Muscle layer of colon (tissue), 2 donors: Measurements from ENCODE around the gene NSRP1.
"Not testable (repeated sequence)": the region's sequence is repeated elsewhere in the genome, so short reads cannot be mapped to it uniquely, and the experiment has no call there.

Experiments
- H3K27ac ChIP-seq: one replicate; pipeline ENCODE4 v1.7.0; 2013; ENCODE audit warnings: low read depth, mild to moderate bottlenecking, low read length, moderate library complexity
- H3K27me3 ChIP-seq, 2 donors: one replicate each; pipeline ENCODE4 v1.7.0; 2013; ENCODE audit warnings: low read length in 2 of 2, mild to moderate bottlenecking in 2 of 2; ENCODE audit not compliant: insufficient read depth in 2 of 2, control insufficient read depth in 1 of 2
- H3K36me3 ChIP-seq: one replicate; pipeline ENCODE4 v1.7.0; 2013; ENCODE audit warnings: mild to moderate bottlenecking, low read length; ENCODE audit not compliant: insufficient read depth
- H3K4me1 ChIP-seq: one replicate; pipeline ENCODE4 v1.7.0; 2013; ENCODE audit warnings: mild to moderate bottlenecking, low read length; ENCODE audit not compliant: insufficient read depth
- H3K4me3 ChIP-seq, 2 donors: one replicate each; pipeline ENCODE4 v1.7.0; 2013; ENCODE audit warnings: low read length in 2 of 2, low read depth in 1 of 2, mild to moderate bottlenecking in 1 of 2, moderate library complexity in 1 of 2
- H3K9ac ChIP-seq: one replicate; pipeline ENCODE4 v1.7.0; 2013; ENCODE audit warnings: low read length
- H3K9me3 ChIP-seq: one replicate; pipeline ENCODE4 v1.7.0; 2013; ENCODE audit warnings: mild to moderate bottlenecking, low read length
- donor health status: abdominal sarcoma.
- donor health status: Adenocarcinoma of cecum.

The NSRP1 gene

DNA sequence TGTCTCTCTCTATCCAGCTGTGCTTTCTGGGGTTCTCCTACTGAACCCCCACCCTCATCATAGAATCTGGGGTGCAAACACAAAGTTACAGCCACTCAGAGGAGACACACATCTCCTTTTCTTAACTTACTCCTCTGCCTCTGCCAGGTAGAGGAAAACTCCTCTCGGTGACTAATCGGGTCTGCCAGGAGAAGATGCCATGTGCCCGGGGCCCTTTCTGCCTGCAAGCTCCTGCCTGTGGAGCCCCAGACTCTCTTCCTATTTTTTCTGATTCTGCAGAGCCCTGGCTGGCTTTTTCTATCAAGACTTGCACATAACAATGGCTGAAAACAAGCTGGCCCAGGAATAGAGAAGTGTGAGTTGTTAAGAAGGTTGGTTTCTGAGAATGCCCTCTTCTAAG is 108.5 kb downstream of the NSRP1 start:
- Histone ChIP-seq H3K27me3 (no peaks in the 10 kb centered on the region), H3K4me1 (no peaks in the 10 kb centered on the region), H3K9ac (no peak overlapping the region), H3K27ac (no peak overlapping the region), H3K9me3 (no peaks in the 10 kb centered on the region), H3K4me3 (no peak overlapping the region), H3K36me3 (no peaks in the 10 kb centered on the region)

GRCh38 chr17:30225919-30226553 is 109.4 kb downstream of the NSRP1 start:
- Histone ChIP-seq H3K9me3 (no peaks in the 10 kb centered on the region), H3K4me1 (no peaks in the 10 kb centered on the region), H3K27ac (no peak overlapping the region), H3K9ac (no peak overlapping the region), H3K27me3 (no peaks in the 10 kb centered on the region), H3K36me3 (no peaks in the 10 kb centered on the region), H3K4me3 (no peak overlapping the region)

- Histone ChIP-seq H3K27ac (no peak overlapping the region), H3K9me3 (no peaks in the 10 kb centered on the region), H3K27me3 (no peaks in the 10 kb centered on the region), H3K36me3 (no peaks in the 10 kb centered on the region), H3K4me1 (no peaks in the 10 kb centered on the region), H3K4me3 (no peak overlapping the region), H3K9ac (no peak overlapping the region)
Observed at GRCh38 chr17:30226878-30227277, 110.3 kb downstream of the NSRP1 start.

DNA sequence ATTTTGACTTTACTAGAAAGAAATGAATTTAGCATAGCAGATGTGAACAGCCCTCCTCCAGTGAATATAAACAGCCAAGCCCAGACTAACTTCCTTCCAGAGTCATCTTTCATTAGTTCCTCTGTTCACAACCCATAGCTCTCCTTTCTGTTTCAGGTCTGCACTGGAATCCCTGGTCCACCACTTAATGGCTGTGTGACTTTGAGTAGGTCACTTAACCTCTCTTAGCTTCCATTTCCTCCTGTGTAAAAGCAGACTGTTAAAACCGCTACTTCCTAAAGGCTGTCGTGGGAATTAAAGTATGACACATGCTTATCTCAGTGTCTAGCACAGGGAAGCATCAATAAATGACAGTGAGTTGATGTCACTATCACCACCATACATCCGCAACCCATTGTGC is 111.4 kb downstream of the NSRP1 start:
- no peaks in the 10 kb centered on the region for H3K9me3 ChIP-seq
- no peak overlapping the region for H3K27ac ChIP-seq
- H3K4me3 ChIP-seq: no peak overlapping the region
- no peaks in the 10 kb centered on the region for H3K4me1 ChIP-seq
- no peak overlapping the region for H3K9ac ChIP-seq
- H3K27me3 ChIP-seq: no peaks in the 10 kb centered on the region
- H3K36me3 ChIP-seq: no peaks in the 10 kb centered on the region

- peaks cover 0 to under 1% of the 10 kb centered on the region in 2 donors for H3K27me3 ChIP-seq
- H3K36me3 ChIP-seq: no peaks in the 10 kb centered on the region
- H3K9ac ChIP-seq: no peak overlapping the region
- no peaks in the 10 kb centered on the region for H3K4me1 ChIP-seq
- no peaks in the 10 kb centered on the region for H3K9me3 ChIP-seq
- no peak overlapping the region for H3K4me3 ChIP-seq
- no peak overlapping the region for H3K27ac ChIP-seq
Observed at GRCh38 chr17:30229012-30229411, 112.4 kb downstream of the NSRP1 start.

DNA sequence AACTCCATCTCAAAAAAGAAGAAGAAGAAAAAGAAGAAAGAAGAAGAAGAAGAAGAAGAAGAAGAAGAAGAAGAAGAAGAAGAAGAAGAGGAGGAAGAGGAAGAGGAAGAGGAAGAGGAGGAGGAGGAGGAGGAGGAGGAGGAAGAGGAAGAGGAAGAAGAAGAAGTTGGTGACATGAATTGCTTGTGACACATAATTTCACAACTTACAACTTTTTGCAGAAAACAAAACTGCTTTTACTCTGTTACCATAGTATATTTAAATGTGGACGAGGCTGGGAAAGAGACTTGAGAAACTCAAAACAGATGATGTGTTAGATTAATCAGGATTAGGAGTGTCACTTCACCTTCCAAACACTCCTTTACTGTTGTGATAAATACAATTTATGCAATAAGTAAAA is 113.4 kb downstream of the NSRP1 start:
- not testable (repeated sequence) for H3K27ac ChIP-seq, H3K9ac ChIP-seq, H3K9me3 ChIP-seq, H3K27me3 ChIP-seq, H3K4me3 ChIP-seq, H3K36me3 ChIP-seq, H3K4me1 ChIP-seq

DNA sequence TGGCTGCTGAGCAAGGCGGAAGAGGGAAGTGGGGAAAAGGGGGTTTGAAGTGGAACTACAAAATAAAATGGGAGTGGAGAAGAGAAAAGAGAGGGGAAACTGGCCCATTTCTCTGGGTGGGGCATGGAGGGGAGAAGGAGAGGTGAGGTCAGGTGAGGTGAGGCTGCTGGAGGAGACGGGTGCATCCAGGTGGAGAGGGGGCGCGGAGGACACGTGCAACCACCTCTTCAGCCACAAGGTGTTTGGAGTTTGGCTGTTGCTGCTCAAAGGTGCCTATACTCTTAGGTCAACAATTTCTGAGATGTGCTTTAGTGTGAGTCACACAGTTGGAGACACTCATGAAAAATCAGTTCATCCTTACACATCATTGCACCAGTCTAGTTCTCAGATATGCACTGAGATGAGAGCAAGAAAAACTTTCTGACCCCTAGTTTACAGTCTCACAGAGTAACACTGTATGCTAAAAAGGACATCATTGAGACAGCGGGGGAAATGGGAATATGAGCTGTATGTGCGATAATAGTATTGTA is 114.0 kb downstream of the NSRP1 start:
- no peak overlapping the region for H3K9ac ChIP-seq
- H3K4me3 ChIP-seq: no peak overlapping the region
- H3K4me1 ChIP-seq: peaks cover 9% of the 10 kb centered on the region
- H3K27ac ChIP-seq: no peak overlapping the region
- no peaks in the 10 kb centered on the region for H3K36me3 ChIP-seq
- peaks cover 0 to 10% of the 10 kb centered on the region in 2 donors for H3K27me3 ChIP-seq
- no peaks in the 10 kb centered on the region for H3K9me3 ChIP-seq

DNA sequence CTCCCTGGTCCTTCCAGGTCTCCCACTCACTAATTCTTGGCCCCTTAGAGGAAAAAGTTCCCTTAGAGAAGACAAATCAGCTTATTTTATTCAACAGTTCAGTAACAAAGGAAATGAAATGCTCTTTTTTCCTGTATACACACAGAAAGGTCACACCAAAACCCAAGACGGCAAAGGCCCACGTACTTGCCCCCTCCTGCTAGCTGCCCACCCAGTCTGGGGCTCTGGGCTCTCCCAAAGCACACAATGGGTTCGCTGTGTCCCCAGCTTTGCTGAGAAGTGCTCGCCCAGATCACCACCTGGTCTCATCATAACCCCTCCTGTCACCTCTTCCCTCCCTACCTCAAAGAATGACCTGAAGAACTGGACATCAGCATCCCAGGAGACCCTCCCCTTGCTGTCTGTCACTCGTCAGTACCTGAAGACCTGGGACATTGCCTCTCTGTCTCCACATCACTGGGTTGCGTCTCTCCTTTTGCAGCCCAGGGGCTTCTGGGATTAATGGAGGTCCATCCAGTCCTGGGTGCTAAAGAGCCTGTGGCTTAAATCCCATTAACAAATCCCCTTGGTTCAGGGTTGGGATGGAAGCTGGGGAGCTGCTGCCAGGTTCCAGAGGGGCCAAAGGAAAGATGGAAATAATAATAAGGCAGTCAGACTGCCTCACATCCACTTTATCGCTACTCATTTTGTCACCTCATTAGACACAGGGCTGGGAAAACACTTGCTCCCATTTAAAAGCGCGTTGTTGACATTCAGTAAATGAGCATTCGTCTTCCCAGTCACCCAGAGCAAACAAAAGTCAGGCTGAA is 115.6 kb downstream of the NSRP1 start:
- Histone ChIP-seq H3K4me1 (peaks cover 18% of the 10 kb centered on the region), H3K4me3 (no peak overlapping the region), H3K36me3 (no peaks in the 10 kb centered on the region), H3K27ac (no peak overlapping the region), H3K9ac (no peak overlapping the region), H3K9me3 (no peaks in the 10 kb centered on the region), H3K27me3 (peaks cover 8 to 25% of the 10 kb centered on the region in 2 donors)

DNA sequence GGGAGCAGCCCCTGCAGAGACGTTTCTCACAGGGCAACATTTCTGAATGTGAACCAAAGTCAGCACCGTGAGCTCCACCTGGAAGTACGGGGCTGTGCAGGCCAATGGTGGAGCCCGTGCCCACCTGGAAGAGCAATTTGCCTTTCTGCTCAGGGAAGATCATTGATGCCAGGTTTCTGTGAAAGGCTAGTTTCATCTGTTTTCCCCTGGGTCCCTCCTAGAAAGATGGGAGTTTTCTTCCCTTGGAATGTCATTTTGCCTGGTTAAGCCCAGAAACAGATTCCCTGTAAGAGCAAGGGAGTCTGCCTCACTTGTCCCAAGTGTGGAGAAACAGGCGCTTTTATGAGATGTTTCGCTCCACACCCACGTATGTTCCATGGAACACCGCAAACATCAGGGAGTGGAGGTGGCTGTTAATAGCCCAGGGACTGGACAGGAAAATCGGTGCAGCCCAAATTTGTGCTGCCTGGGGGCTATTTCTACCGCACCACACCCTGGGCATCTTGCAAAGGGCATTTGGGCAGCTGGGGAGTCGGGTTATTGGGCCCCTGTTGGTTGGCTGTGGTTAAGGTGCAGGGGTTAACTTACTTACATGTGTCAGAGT is 116.3 kb downstream of the NSRP1 start:
- Histone ChIP-seq H3K27ac (no peak overlapping the region), H3K4me3 (no peak overlapping the region), H3K4me1 (peaks cover 18% of the 10 kb centered on the region), H3K9ac (no peak overlapping the region), H3K27me3 (peaks cover 15 to 32% of the 10 kb centered on the region in 2 donors), H3K36me3 (no peaks in the 10 kb centered on the region), H3K9me3 (no peaks in the 10 kb centered on the region)

- no peak overlapping the region for H3K4me3 ChIP-seq
- peaks cover 18% of the 10 kb centered on the region for H3K4me1 ChIP-seq
- no peak overlapping the region for H3K9ac ChIP-seq
- H3K36me3 ChIP-seq: no peaks in the 10 kb centered on the region
- peaks cover 27 to 46% of the 10 kb centered on the region in 2 donors for H3K27me3 ChIP-seq
- H3K9me3 ChIP-seq: no peaks in the 10 kb centered on the region
- H3K27ac ChIP-seq: no peak overlapping the region
Observed at GRCh38 chr17:30234296-30234695, 117.7 kb downstream of the NSRP1 start.

DNA sequence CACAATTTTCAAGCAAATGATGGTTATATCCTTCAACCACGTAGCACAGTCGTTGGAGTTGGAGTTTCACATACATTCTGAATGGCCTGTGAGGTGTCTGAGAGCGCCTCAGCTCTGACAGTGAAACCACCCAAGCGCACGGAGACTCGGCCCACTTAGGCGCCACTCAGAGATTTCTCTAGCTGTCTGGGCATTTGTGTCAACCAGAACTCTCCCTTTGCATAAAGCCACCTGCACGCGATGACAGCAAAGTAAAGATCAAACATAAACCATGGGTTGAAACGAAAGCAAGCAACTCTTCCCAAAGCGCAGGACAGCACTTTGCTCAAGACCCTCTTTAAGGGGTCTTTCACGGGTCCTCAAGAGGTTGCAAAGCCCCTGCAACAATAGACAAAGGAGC is 118.3 kb downstream of the NSRP1 start:
- H3K27ac ChIP-seq: no peak overlapping the region
- no peak overlapping the region for H3K9ac ChIP-seq
- H3K9me3 ChIP-seq: no peaks in the 10 kb centered on the region
- peaks cover 31 to 52% of the 10 kb centered on the region in 2 donors for H3K27me3 ChIP-seq
- no peaks in the 10 kb centered on the region for H3K36me3 ChIP-seq
- peak overlapping the region in 1 of 2 donors; percentile 52 for H3K4me3 ChIP-seq
- H3K4me1 ChIP-seq: peaks cover 18% of the 10 kb centered on the region
